ENCODE data around the gene SMYD3.

GRCh38 chr1:245715291-245715701 lies 791.8 kb downstream of the SMYD3 start:
- no peak for TF ChIP-seq CTCF (IDR thresholded peaks at IDR 0.05)
- TF ChIP-seq TCF7L2 (IDR thresholded peaks at IDR 0.05; ENCODE audit: low read depth, low read length), result no peak
- TF ChIP-seq SIN3A (IDR thresholded peaks at IDR 0.05; ENCODE audit: borderline replicate concordance, insufficient read depth, low read depth, low read length), result no peak

All from Panc1 (cell line).